Hematopoietic multipotent progenitor cell (in vitro differentiated cells): Measurements from ENCODE around the gene FARP1. TPM values are rescaled to one million over a fixed set of nuclear protein-coding genes. Genes with fewer than 3 reads are reported as not detected.
A peak's percentile ranks its signal among the peaks of the same experiment; 100 is the strongest.
"Not testable (repeated sequence)": the region's sequence is repeated elsewhere in the genome, so short reads cannot be mapped to it uniquely, and the experiment has no call there.

ENCODE experiments used
- DNase-seq, 3 donors: peaks; one replicate each; pipeline ENCODE4 v3.0.0-alpha.2; 2011 to 2015; ENCODE audit warnings: low read depth in 2 of 3, low spot score in 2 of 3
- total RNA-seq: library from RNA; depleted of rRNA; stranded (reverse); fragments of >200 nt; gene quantifications from one replicate; pipeline ENCODE4 v1.2.3, GENCODE V29; 2012

Gene FARP1
- total RNA-seq, 1 donor = 0.27 TPM

GRCh38 chr13:98410612-98411011 lies 267.7 kb downstream of the FARP1 start:
- no peak for DNase-seq

- no peak for DNase-seq
Measured at GRCh38 chr13:98411013-98411412, 268.1 kb downstream of the FARP1 start.

- peak in 1 of 3 donors; percentile 12 for DNase-seq
Measured at GRCh38 chr13:98411617-98412265, 268.8 kb downstream of the FARP1 start.

GRCh38 chr13:98413278-98413677 lies 270.4 kb downstream of the FARP1 start:
- DNase-seq = not testable (repeated sequence)

DNA sequence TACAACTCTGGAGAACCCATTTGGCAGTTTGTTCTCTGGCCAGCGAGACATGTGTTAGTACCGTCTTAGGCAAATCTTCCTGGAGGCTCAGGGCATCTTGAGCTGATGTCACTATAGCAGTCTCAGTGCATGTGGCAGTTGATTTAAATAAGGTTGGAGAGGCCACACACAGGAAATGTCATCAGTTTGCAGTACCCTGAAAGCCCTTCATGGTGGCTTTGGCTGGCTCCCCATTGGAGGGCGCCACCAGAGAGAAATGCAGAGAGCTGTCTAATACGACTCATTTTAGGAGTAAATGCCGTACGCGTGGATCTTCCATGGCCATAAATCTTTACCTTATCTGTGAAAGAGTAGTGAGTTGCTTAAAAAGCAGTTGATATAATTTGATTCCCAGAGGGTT lies 270.9 kb downstream of the FARP1 start:
- no peak for DNase-seq

- no peak for DNase-seq
Measured at GRCh38 chr13:98415326-98416070, 272.6 kb downstream of the FARP1 start.

GRCh38 chr13:98416408-98416807 lies 273.5 kb downstream of the FARP1 start:
- DNase-seq = no peak

DNA sequence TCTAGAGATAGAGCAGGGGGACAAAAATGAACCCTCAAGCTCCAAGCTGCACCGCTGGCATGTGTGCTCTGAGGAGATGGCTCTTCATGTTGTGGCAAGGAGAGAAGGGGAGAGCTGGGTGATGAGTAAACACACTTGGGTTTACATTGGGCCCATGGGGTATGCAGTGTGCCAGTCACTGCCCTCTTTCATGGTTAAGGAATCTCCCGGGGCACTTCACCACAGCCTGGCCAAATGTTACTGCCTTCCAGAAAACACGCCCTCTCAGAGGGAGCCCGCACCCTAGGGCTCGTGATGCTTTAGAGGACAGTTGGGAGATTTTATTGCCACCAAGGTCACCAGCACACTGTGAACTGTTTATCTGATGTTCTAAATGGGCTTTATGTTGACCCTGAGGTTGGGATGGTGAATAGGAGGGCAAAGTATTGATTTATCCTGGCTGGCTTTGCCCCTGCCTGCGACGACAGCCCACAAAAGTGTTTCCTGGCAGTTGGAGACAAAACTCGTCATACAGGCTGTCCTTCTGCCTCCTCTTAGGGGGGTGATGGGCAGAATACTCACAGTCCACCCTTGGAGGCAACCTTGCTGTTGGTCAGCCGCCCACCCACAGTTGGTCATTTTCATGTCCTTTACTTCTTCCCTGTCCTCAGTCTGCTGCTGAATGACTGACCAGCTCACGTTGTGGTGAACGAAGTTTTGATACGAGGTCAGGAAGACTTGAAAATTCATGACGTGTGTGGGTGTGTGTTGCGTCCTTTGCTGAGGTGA lies 277.1 kb downstream of the FARP1 start:
- no peak for DNase-seq

- DNase-seq = no peak
Measured at GRCh38 chr13:98420554-98421175, 277.8 kb downstream of the FARP1 start.

- no peak for DNase-seq
Measured at GRCh38 chr13:98422046-98422445, 279.2 kb downstream of the FARP1 start.

GRCh38 chr13:98423417-98423816 lies 280.5 kb downstream of the FARP1 start:
- DNase-seq = no peak

GRCh38 chr13:98427331-98427995 lies 284.6 kb downstream of the FARP1 start:
- DNase-seq = no peak

DNA sequence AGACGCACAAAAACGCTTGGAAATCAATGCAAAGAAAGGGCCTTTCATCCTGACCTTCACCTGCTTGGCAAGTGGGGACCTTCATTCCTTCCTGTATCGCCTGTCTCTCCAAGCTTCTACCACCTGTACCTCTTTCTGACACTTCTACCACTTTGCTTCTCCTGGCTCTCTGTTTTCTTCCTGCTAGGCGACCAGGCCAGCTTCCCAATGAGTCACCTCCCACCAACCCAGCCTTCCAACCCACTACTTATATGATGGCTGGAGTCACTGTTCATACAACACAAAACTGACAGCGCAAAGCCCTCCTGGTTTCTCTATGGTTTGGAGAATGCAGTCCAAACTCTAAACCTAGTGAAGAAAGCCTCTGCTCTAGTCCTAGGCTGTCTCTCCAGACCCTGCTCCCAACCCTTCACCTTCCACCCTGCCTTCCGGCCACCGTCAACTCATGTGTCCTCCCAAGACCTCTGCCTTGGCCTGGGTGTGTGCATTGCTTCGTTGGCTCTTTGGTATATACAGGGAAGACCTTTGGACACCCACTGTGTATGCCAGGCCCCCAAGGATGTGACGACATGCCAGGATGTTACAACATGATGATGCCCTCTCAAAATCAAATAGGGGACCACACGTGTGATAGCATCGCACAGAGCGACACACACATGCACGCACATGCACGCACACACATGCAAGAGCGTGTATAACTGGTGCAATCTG lies 285.5 kb downstream of the FARP1 start:
- DNase-seq = no peak

DNA sequence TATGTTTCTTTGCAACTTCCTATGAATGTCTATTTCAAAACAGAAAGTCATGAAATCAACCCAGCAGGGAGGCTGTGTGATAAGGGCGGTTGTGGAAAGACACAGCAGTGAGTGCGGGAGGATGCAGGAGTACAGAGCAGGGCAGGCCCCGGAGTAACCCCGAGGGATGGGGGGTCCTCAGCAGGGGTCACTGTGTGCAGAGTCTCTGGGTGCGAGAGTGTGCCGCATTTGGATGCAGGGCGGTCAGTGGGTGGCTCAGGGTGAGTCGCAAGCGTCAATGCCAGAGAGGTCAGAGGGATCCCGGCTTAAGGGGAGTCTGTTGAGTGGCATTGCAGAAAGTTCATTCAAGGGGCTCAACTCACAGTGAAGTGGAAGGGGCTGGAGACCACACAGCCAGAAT lies 286.2 kb downstream of the FARP1 start:
- no peak for DNase-seq

GRCh38 chr13:98429531-98429930 lies 286.6 kb downstream of the FARP1 start:
- DNase-seq = no peak

GRCh38 chr13:98429977-98430736 lies 287.3 kb downstream of the FARP1 start:
- no peak for DNase-seq

DNA sequence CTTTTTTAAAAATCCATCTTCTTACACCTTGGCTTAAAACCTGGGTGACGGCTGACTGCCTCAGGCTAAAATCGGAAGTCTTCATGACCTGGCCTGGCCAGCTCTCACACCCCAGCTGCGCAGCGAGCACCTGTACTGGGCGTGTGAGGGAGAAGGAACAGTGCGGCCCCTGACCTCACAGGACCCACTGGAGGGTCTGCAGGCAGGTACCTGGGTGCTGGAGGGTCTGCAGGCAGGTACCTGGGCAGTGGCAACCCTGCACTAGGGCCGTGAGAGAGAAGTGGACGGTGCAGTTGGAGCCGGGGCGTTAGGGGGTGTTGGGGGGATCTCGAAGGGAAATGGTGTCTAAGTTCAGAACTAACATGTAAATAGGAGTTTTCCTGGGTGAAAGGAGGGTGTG lies 289.7 kb downstream of the FARP1 start:
- no peak for DNase-seq

DNA sequence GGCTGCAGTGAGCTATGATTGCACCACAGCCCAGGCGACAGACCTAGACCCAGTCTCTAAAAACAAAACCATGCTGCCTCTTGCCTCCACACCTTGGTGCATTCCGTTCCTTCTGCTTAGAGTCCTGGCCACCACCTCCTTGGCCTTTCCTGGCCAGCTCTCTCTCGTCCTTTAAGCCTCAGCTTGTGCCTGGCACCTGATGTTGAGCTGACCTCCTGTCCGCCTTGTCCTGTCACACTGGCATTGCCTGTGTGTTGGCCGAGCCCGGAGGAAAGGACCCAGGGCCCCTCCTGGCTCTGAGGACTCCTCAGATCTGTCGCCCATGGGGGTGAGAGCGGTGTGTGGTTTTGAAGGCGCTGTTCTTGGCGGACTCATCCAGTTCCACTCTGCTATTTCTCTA lies 290.8 kb downstream of the FARP1 start:
- no peak for DNase-seq

- no peak for DNase-seq
Measured at GRCh38 chr13:98434060-98434459, 291.2 kb downstream of the FARP1 start.
